WI38 (cell line): ENCODE results near the gene FRMD7.
"Not testable (repeated sequence)": the region's sequence is repeated elsewhere in the genome, so short reads cannot be mapped to it uniquely, and the experiment has no call there.

Source experiments
- H3K4me3 ChIP-seq: 2 replicates; pipeline ENCODE4 v1.5.1; 2011; ENCODE audit warnings: low read depth, mild to moderate bottlenecking, control low read depth, low read length
- CTCF ChIP-seq: IDR thresholded peaks from 2 replicates; pipeline ENCODE4 v1.5.1; 2012; ENCODE audit warnings: low read depth, mild to moderate bottlenecking, control low read depth, low read length

FRMD7 gene

GRCh38 chrX:132058050-132058449 lies 69.8 kb downstream of the FRMD7 start:
- no peak for TF ChIP-seq CTCF

GRCh38 chrX:132051778-132052177 lies 76.0 kb downstream of the FRMD7 start:
- not testable (repeated sequence) for H3K4me3 ChIP-seq

More at GRCh38 chrX:132058050-132058449, 69.8 kb downstream of the FRMD7 start:
- H3K4me3 ChIP-seq, result no peak overlapping the region

GRCh38 chrX:132046533-132046932 lies 81.3 kb downstream of the FRMD7 start:
- no peak for TF ChIP-seq CTCF
- no peak overlapping the region for H3K4me3 ChIP-seq

- TF ChIP-seq CTCF, result no peak
- H3K4me3 ChIP-seq, result no peak overlapping the region
These were observed 82.4 kb downstream of the FRMD7 start for GRCh38 chrX:132045456-132045855.

- H3K4me3 ChIP-seq, result no peak overlapping the region
- TF ChIP-seq CTCF, result no peak
These were observed 82.9 kb downstream of the FRMD7 start for GRCh38 chrX:132044953-132045352.

- TF ChIP-seq CTCF, result no peak
- no peak overlapping the region for H3K4me3 ChIP-seq
These were observed 83.8 kb downstream of the FRMD7 start for GRCh38 chrX:132043977-132044376.

- no peak overlapping the region for H3K4me3 ChIP-seq
These were observed 86.8 kb downstream of the FRMD7 start for GRCh38 chrX:132041015-132041414.

More at GRCh38 chrX:132041015-132041414, 86.8 kb downstream of the FRMD7 start:
- no peak for TF ChIP-seq CTCF
